GM19438 (cell line): ENCODE data around the gene DPP6.
"Not testable (repeated sequence)": the region's sequence is repeated elsewhere in the genome, so short reads cannot be mapped to it uniquely, and the experiment has no call there.

Experiments used
- ATAC-seq: cut with Tn5 transposase; IDR thresholded peaks from one replicate; pipeline ENCODE4 v1.9.1; 2021; ENCODE audit warnings: low read depth; ENCODE audit not compliant: unreplicated experiment

The DPP6 gene

GRCh38 chr7:154911862-154912455 is 859.8 kb downstream of the DPP6 start:
- no peak for ATAC-seq

- no peak for ATAC-seq
Measured at GRCh38 chr7:154912871-154913637, 860.9 kb downstream of the DPP6 start.

- peak; percentile 99 for ATAC-seq
Measured at GRCh38 chr7:154913638-154914307, 861.6 kb downstream of the DPP6 start.

GRCh38 chr7:154914308-154914995 is 862.3 kb downstream of the DPP6 start:
- ATAC-seq, result no peak

DNA sequence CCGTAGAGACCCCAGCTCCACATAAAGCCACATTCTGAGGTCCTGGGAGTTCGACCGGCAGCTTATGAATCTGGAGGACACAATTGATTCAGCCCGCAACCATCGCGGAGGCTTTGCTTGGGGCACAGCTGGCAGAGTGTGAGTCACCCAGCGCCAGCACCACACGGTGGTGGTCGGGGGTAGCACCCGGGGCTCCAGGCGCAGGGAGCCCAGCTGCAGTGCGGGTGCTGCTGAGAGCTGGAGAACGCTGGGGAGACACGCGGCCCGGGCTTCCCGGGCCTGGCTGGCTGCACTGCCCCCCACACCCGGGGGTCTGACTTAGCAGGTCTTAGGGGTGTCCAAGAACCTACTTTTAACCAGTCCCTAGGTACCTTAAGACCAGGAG is 862.8 kb downstream of the DPP6 start:
- no peak for ATAC-seq

DNA sequence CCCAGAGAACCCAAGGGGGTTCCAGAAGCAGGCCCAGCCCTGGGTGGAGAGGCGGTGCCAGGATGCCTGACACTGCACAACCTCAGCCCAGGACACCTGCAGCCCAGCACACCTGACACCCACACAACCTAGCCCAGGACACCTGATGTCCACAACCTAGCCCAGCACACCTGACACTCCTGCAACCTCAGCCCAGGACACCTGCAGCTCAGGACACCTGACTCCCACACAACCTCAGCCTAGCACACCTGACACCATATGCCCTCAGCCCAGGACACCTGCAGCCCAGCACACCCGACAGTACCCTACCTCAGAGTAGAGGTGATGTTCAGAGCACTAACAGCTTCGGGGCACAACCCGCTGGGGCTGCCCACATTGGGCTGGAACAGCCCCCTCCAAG is 863.4 kb downstream of the DPP6 start:
- ATAC-seq, result no peak

GRCh38 chr7:154916381-154916780 is 864.2 kb downstream of the DPP6 start:
- ATAC-seq, result no peak

DNA sequence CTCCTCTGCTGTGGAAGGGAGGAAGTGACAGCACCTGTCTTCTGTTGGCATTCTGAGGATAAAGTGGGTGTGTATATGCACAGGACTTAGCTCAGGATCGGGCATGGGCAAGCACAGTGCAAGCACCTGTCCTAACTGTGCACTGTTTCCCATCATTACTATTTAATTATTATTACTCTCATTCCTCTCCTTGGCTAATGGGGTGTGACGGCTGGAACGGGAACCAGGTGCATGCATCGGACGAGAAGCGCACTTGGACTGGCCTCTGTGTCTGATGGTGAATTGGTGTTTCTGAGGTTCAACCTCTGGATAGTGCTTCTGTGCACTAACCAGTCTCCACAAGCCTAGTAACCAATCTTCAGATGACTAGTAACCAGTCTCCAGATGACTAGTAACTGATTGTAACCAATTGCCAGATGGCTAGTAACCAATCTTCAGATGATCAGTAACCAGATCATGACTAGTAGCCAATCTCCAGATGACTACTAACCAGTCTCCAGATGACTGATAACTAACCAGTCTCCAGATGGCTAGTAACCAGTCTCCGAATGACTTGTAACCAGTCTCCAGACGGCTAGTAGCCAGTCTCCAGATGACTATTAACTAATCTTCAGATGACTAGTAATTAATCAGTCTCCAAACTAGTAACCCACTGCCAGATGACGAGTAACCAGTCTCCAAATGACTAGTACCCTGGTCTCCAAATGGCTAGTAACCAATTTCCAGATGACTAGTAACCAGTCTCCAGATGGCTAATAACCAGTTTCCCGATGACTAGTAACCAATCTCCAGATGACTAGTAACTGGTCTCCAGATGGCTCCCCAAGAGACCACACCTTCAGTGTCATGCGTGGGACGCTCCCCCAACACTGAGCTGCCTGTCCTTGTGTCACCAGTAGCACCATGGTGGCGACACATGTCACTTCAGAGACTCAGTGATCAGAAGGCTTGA is 864.9 kb downstream of the DPP6 start:
- ATAC-seq, result no peak

GRCh38 chr7:154917808-154918160 is 865.6 kb downstream of the DPP6 start:
- no peak for ATAC-seq

DNA sequence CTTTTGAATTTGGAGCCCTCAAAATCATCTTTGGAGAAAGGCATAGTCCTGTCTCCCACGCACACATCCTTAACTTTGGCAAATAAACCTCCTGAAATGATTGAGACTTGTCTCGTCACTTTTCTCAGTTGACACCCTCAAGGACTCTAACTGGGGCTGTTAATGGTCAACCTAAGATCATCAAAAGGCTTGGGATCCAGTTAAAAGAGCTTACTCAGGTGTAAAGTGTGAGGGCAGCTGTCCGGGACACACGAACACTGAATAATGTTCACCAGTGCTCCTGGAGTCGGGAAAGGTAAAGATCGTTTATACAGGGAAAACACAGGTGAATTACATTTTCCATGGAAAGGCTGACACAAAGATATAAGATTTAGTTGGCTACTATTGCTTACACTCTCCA is 866.1 kb downstream of the DPP6 start:
- no peak for ATAC-seq

DNA sequence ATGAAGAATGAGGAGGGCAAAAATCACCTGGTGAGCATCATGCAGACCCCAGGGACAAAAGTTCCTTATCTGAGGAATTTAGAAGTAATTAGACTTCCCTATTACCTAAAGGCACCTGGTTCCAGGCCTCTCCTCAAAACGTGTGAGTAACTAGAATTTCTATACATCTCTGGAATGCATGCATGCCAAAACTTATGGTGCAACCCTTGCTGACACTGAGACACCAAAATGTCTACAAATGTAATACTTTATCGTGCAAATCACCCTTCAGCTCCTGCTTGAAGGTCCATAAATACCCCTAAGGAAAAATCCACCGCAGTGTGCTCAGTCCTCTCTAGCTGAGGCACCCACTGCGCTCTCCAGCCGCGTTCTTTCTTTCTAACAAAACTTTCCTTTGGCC is 866.5 kb downstream of the DPP6 start:
- no peak for ATAC-seq

DNA sequence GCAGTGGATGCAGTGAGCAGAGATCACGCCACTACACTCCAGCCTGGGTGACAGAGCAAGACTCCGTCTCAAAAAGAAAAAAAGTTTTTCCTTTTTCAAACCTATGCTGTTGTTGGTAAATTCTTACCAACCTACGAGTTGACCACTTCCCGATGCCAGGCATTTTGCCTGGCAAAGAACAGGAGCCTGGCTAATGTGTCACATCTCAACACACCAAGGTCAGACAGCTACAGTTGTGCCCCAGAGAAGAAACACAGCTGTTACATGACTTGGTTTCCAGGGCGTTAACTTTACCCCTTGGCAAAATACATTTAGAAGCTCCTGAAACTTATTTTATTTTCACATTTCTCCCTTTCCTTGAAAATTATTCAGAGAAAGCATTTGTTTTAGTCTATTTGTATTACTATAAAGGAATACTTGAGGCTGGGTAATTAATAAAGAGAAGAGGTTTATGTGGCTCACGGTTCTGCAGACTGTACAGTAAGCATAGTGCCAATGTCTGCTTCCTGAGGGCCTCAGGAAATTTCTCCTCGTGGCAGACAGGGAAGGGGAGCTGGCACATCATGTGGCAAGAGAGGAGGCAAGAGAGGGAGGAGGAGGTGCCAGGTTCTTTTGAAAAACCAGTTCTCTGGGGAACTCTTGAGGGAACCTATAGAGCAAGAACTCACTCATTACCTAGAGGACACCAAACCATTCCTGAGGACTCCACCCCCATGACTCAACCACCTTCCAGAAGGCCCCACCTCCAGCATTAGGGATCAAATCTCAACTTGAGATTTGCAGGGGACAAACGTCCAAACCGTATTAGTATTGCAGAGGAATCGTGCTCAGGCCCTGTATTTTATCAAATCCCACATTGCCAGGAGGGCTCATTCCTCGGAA is 867.4 kb downstream of the DPP6 start:
- no peak for ATAC-seq

GRCh38 chr7:154922472-154922871 is 870.3 kb downstream of the DPP6 start:
- not testable (repeated sequence) for ATAC-seq

DNA sequence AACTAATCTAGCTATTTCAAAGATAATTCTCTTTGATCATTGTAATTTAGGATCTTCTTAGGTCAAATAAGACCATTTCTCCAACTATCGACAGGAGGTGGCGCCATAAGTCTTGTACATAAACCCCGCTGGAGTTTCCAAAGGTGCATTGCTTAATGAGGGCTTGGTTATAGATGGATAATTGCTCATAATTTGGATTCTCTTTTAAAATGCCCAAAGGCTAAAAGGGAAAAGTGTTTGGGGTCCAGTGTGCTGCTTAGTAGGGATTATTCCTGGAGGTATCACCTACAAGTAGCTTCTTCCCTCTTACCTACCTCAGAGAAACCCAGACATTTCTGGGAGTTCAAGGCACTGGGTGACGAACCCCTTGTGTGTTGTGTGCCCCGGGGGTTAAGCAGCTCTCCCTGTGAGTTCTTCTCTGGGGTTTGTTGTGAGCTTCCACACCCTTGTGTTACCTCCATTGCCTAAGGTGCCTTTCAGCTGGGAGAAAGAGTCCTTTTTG is 875.5 kb downstream of the DPP6 start:
- peak; percentile 54 for ATAC-seq

GRCh38 chr7:154928136-154929005 is 876.2 kb downstream of the DPP6 start:
- peak; percentile 88 for ATAC-seq

- ATAC-seq, result no peak
Measured at GRCh38 chr7:154929006-154929726, 877.0 kb downstream of the DPP6 start.

DNA sequence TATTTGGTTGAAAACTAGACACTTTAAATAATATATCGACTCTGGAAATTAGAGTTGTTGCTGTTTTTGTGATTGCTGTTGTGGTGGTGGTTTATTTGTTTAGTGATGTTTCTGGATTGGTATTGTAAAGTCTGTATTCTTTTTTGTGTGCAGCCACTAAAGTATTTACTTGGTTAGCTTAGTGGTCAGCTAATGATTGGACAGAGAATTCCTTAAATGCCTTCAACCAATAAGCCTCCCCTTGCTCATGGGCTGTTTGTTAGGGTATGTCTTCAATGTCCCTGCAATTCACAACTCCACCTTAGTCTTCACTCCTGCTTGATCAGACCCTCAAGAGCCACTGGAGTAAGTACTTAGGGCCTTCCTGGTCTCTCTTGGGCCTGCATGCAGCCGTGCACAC is 879.7 kb downstream of the DPP6 start:
- ATAC-seq, result no peak
